ENCODE results near the gene MICAL2.
A peak's percentile ranks its signal among the peaks of the same experiment; 100 is the strongest.

Gene MICAL2

DNA sequence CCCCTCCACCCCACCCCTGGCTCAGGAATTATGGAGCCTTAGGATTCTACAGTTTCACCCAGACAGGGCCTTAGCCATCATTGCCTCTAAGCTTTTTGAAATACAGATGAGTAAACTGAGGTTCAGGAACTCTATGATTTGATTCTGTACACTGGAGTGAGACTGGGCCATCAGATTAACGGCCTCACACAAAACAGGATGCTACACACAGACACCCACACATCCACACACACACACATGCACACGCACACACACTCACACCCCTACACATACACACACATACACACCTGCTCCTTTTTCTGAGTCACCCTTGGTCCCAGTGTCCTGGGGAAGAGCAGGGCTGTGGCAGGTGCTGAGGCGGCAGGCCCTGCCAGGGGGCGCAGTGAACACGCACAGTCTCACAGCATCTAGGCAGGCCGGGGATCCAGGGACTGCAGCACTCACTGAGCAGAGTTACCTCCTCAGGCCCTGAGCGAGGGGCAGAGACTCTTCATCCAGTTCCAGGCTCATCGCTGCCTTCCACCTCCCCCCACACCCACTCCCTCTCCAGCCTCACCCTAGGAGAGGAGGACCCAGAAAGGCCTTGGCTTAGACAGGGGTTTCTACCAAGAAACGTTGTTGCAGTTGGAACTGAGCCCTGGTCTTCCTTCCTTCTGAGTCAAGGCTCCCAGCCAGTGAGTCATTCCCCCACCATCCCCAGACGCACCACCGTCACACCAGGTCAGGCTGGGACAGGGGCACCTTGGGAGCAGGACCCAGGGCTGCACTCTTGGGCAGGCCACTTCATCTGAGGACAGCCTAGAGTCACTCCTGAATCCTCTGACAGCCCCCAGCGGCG, 177.2 kb downstream of the MICAL2 start:
- no peak for DNase-seq (ENCODE audit: low read depth)

DNA sequence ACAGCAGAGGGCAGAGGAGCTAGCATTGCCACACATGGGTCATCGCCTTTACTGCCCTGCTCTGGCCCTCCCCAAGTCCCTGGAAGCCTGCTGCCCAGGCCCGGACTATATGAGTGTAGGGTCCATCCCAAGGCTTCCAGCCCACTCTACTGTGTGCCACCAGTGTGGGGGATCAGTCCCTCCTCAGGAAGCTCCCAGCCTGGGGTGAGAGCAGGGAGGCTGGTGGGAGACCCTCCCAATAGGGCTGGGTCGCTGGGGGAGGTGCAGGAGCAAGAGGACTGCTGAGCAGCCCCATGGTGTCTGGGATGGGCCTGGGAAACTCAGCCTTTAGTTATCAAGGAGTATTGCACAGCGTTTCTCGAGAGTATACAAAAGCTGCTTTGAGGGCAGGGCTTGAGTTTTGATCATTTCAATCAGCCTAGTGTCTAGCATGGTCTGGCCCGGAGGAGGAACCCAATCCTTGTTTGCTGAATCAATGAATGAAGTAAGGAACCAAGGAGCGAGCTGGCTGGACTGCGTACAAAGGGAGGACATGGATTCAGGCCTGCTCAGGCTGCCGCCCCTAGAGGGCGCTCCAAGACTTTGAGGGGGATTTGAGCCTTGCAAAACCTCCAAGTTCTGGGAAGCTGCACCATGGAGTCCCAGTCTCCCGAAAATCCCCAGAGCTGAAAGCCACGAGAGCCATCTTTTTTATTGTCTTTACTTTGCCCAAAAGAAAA, 178.0 kb downstream of the MICAL2 start:
- DNase-seq (ENCODE audit: low read depth), result peak; percentile 19

DNA sequence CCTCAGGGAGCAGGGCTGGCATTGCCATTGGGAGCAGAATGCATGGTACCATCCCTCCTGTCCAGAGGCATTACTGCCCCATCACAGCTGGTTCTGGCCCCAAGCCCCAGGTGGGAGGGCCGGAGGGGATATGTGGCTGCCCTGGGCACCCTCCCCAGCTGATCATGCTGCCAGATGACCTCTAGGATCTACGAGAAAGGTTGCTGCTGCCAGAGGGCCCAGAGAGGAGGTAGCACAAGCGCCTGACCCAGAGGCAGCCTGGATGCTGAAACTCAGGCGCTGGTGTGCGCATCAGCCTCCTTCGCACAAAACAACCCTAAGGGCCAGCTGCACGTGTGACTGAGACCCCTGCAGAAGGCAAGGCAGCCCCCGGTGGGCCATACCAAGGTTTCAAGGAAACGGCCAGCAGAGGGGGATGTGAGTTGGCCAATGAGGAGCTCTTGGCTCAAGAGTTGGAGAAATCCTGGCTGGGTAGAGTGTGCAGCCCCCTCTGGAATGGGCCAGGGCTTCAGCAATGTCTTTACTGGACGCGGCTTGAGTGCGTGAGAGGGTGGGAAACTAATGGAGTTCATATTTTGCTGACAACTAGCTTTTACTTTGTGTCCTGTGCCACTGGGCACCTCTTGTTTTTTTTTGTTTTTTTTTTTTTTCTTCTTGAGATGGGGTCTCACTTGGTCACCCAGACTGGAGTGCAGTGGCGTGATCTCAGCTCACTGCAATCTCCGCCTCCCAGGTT, 178.7 kb downstream of the MICAL2 start:
- no peak for DNase-seq (ENCODE audit: low read depth)

- no peak for DNase-seq (ENCODE audit: low read depth)
These were observed 179.5 kb downstream of the MICAL2 start for GRCh38 chr11:12289667-12290476.

GRCh38 chr11:12290477-12290922, 180.1 kb downstream of the MICAL2 start:
- DNase-seq (ENCODE audit: low read depth), result no peak

- no peak for DNase-seq (ENCODE audit: low read depth)
These were observed 180.9 kb downstream of the MICAL2 start for GRCh38 chr11:12291313-12291712.

GRCh38 chr11:12291766-12292165, 181.4 kb downstream of the MICAL2 start:
- DNase-seq (ENCODE audit: low read depth), result no peak

DNA sequence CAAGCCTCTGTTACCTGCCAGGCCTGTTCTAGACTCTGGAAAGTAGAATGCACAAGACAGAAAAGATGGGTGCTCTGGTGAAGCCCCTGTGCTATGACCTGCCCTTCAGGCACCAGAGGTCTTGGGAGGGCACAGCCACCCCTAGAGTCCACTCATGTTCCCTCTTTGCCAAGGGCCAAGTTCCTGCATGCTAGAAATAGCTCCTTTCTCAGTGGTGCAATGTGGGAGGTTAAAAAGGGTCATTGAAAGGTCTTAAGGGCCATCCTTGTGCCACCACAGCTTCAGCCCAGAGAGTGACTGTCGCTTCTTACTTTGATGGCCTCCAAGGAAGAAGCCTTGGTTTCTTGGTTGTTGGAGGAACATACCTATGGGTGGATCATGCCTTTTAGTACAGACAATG, 182.4 kb downstream of the MICAL2 start:
- no peak for DNase-seq (ENCODE audit: low read depth)

DNA sequence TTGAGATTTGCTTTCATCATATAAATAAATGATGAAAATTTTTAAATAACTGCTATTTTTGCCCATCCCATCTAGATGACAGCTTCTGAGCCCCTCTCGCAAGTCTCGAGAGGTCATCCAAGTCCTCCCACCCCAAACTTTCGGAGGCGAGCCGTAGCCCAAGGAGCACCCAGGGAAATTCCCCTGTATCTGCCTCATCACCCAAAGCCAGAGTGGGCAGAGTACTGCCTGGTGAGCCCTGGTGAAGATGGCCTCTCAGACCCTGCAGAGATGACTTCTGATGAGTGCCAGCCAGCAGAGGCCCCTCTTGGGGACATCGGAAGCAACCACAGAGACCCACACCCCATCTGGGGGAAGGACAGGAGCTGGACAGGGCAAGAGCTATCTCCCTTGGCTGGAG, 183.1 kb downstream of the MICAL2 start:
- DNase-seq (ENCODE audit: low read depth), result no peak

DNA sequence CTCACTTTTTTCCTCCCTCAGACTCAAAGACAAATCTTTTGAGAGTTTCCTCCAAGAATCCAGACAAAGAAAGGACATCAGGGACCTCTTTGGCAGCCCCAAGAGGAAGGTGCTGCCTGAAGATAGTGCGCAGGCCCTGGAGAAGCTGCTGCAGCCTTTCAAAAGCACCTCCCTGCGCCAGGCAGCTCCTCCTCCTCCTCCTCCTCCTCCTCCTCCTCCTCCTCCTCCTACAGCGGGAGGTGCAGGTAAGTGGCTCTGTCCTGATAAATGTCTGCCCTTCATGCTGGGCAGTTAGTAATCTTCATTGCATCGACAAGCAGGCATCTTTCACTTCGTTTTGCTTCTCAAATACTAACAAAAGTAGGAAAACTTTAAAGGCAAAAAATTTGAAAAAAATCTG, 184.2 kb downstream of the MICAL2 start:
- DNase-seq (ENCODE audit: low read depth), result no peak

- no peak for DNase-seq (ENCODE audit: low read depth)
These were observed 185.6 kb downstream of the MICAL2 start for GRCh38 chr11:12295943-12296342.

GRCh38 chr11:12298610-12299009, 188.2 kb downstream of the MICAL2 start:
- no peak for DNase-seq (ENCODE audit: low read depth)

DNA sequence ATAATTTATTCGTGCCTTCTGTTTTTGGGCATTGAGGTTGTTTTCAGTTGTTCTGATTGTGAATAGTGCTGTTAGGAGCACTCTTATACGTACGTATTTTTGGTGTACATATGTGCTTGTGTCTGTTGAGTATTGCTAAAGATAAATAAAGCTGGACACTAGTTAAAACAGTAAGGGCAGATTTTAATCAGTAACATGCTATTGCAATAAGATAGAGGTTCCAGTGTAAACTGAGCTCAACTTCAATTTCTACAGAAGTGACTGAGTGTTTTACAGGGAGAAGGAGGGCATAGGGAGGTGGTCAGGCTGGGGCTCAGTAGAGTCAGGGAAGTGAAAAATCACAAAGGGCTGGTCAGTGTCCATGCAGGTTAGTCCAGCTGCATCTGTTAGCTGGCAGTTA, 191.0 kb downstream of the MICAL2 start:
- DNase-seq (ENCODE audit: low read depth), result no peak

GRCh38 chr11:12303421-12304149, 193.2 kb downstream of the MICAL2 start:
- no peak for DNase-seq (ENCODE audit: low read depth)

- no peak for DNase-seq (ENCODE audit: low read depth)
These were observed 196.4 kb downstream of the MICAL2 start for GRCh38 chr11:12306830-12307229.

DNA sequence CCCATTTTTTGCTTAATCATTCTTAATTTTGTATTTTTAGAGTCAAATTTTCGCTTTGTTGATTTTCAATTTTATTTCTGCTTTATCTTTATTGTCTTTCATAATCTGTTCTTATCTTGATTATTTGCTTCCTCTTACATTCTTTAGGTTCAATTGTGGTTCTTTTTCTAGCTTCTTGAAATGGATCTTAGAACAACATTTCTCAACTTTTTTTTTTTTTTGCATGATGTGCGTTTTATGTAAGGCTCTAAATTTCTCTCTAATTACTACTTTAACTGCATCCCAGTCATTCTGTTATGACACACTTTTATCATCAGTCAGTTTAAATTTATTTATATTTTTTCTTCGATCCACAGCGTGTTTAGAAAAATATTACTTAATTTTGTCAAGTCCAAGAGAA, 201.7 kb downstream of the MICAL2 start:
- no peak for DNase-seq (ENCODE audit: low read depth)

All from activated T-helper 9 cell treated with anti-CD3 and anti-CD28 coated beads, Interleukin-2, amount 50 U/mL, for 16 hours (primary cell).